Stimulated activated memory B cell treated with anti-CD40 and anti-IgM and Interleukin-4, amounts not matched to agents 10 μg/mL and 1 μg/mL and 100 μg/mL, for 72 hours (primary cell): ENCODE data around the gene BMP7.

Source experiments
- ATAC-seq: fragments of 150-1000 bp; cut with Tn5 transposase; 2 replicates; pipeline ENCODE4 v1.10.0; 2021
- H3K27ac Mint-ChIP-seq: one replicate; pipeline ENCODE4 v1.8.0; 2022; ENCODE audit warnings: mild to moderate bottlenecking, mixed read lengths
- H3K27me3 Mint-ChIP-seq: one replicate; pipeline ENCODE4 v1.8.0; 2022; ENCODE audit warnings: mixed read lengths
- H3K36me3 Mint-ChIP-seq: one replicate; pipeline ENCODE4 v1.8.0; 2022; ENCODE audit warnings: mixed read lengths
- H3K4me1 Mint-ChIP-seq: one replicate; pipeline ENCODE4 v1.8.0; 2022; ENCODE audit warnings: mixed read lengths
- H3K4me3 Mint-ChIP-seq: one replicate; pipeline ENCODE4 v1.8.0; 2022; ENCODE audit warnings: mild to moderate bottlenecking, moderate library complexity, mixed read lengths
- H3K9me3 Mint-ChIP-seq: one replicate; pipeline ENCODE4 v1.8.0; 2022; ENCODE audit warnings: mixed read lengths

BMP7 gene

GRCh38 chr20:57221916-57222630 is 44.4 kb downstream of the BMP7 start:
- Mint-ChIP-seq H3K27ac (no peak overlapping the region), H3K36me3 (no peaks in the 10 kb centered on the region), H3K4me1 (no peaks in the 10 kb centered on the region), H3K4me3 (no peak overlapping the region), H3K9me3 (no peaks in the 10 kb centered on the region), H3K27me3 (peaks cover 26% of the 10 kb centered on the region)
- ATAC-seq = no peak

- no peak for ATAC-seq
- no peaks in the 10 kb centered on the region for H3K9me3 Mint-ChIP-seq
Measured at GRCh38 chr20:57220337-57221145, 45.9 kb downstream of the BMP7 start.

GRCh38 chr20:57219071-57219677 is 47.3 kb downstream of the BMP7 start:
- Mint-ChIP-seq H3K9me3 (no peaks in the 10 kb centered on the region), H3K36me3 (no peaks in the 10 kb centered on the region), H3K4me1 (no peaks in the 10 kb centered on the region), H3K27ac (no peak overlapping the region), H3K27me3 (peaks cover 22% of the 10 kb centered on the region), H3K4me3 (no peak overlapping the region)
- no peak for ATAC-seq

More at GRCh38 chr20:57220337-57221145, 45.9 kb downstream of the BMP7 start:
- no peak overlapping the region for H3K4me3 Mint-ChIP-seq
- H3K27me3 Mint-ChIP-seq = peaks cover 26% of the 10 kb centered on the region
- no peaks in the 10 kb centered on the region for H3K36me3 Mint-ChIP-seq
- no peak overlapping the region for H3K27ac Mint-ChIP-seq
- H3K4me1 Mint-ChIP-seq = no peaks in the 10 kb centered on the region

- Mint-ChIP-seq H3K27me3 (peaks cover 15% of the 10 kb centered on the region), H3K4me3 (no peak overlapping the region), H3K36me3 (no peaks in the 10 kb centered on the region), H3K27ac (no peak overlapping the region), H3K9me3 (no peaks in the 10 kb centered on the region), H3K4me1 (no peaks in the 10 kb centered on the region)
- ATAC-seq = no peak
Measured at GRCh38 chr20:57218489-57218888, 48.0 kb downstream of the BMP7 start.

DNA sequence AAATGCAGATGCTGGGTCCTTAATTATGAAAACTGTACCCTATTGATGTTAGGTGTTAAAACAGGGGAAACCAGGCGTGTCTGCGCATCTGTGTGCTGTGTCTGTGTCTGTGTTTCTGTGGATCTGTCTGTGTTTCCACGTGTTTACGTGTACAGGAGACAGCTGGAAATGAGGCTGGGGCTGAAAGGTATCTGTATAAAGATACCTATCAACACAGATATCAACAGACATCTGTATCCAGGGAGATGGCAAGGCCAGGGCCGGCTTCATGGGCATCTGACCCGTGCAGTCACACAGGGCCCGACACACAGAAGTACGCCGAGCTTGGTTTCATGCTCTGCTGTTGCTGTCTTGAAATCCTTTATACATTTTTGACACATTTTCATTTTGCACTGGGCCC is 48.6 kb downstream of the BMP7 start:
- no peaks in the 10 kb centered on the region for H3K4me1 Mint-ChIP-seq
- no peaks in the 10 kb centered on the region for H3K9me3 Mint-ChIP-seq
- peaks cover 15% of the 10 kb centered on the region for H3K27me3 Mint-ChIP-seq
- no peak overlapping the region for H3K27ac Mint-ChIP-seq
- no peaks in the 10 kb centered on the region for H3K36me3 Mint-ChIP-seq
- no peak overlapping the region for H3K4me3 Mint-ChIP-seq
- no peak for ATAC-seq

DNA sequence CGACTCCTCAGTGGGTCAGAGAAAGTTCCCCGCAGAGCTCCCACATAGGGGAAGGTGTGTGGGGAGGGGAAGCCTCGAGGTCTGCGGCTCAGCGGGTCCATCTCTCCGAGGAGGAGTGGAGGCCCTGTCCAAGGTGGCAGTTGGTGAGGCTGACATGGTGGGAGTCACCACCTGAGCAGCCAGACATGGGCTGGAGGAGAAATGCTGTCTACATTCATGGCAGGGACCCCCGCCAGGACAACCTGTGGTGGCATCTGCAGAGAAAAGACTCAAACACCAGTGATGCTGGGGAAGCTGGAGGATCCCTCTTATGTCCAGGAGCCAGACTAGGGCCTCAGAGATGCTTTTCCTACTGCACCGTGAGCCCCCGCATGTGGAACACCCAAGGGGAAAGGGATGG is 49.8 kb downstream of the BMP7 start:
- Mint-ChIP-seq H3K4me3 (no peak overlapping the region), H3K9me3 (no peaks in the 10 kb centered on the region), H3K36me3 (no peaks in the 10 kb centered on the region), H3K27me3 (peaks cover 17% of the 10 kb centered on the region), H3K4me1 (no peaks in the 10 kb centered on the region), H3K27ac (no peak overlapping the region)
- no peak for ATAC-seq

DNA sequence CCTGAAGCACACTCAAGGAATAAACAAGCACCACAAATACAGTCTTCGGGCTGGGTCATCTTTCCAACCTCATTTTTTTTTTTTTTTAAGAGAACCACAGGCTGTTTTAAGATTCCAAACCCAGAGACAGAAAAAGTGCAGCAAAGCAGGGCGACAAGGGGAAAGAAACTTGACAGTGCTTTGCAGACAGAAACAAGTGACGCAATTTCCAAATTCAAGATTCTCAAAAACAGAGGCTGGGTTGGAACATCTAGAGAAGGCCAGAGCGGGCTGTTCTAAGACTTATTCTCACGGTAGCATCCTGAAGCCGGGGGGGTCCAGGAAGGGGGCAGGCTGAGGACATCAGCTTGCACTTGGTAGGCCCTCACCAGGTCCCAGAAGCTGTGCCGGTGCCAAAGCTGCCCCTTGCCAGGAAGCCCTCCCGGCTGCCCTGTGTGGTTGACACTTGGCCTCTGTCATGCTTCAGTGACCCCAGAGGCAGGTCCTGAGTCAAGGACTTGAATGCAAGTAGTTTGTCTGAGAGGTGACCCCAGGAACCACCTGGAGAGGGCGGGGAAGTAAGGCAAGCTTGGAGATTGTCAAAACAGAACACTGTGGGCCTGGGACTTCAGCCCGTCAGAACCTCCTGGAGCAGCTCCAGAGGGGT is 50.5 kb downstream of the BMP7 start:
- Mint-ChIP-seq H3K36me3 (no peaks in the 10 kb centered on the region), H3K4me1 (no peaks in the 10 kb centered on the region), H3K27me3 (peaks cover 17% of the 10 kb centered on the region), H3K9me3 (no peaks in the 10 kb centered on the region), H3K27ac (no peak overlapping the region), H3K4me3 (no peak overlapping the region)
- ATAC-seq = no peak

DNA sequence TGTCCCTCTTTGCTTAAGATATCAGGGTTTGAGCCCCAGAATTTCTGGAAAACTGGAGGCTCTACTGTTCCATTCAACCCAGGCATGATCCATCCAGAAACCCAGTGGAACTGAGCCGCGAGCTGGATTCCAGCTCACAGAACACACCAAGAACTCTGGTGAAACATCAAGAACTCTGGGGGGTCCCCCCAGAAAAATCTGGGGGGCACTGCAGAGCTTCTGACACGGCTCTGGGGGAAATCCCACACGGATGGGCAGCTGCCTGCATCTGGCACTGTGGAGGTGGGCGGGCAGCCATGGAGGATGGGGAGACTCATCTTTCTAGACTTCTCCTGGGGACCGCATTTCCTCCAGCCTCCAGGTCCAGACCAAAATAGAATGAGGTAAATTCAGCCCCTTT is 51.0 kb downstream of the BMP7 start:
- H3K27me3 Mint-ChIP-seq = peaks cover 16% of the 10 kb centered on the region
- no peak overlapping the region for H3K27ac Mint-ChIP-seq
- H3K4me1 Mint-ChIP-seq = no peaks in the 10 kb centered on the region
- H3K36me3 Mint-ChIP-seq = no peaks in the 10 kb centered on the region
- H3K4me3 Mint-ChIP-seq = no peak overlapping the region
- ATAC-seq = no peak
- H3K9me3 Mint-ChIP-seq = no peaks in the 10 kb centered on the region

DNA sequence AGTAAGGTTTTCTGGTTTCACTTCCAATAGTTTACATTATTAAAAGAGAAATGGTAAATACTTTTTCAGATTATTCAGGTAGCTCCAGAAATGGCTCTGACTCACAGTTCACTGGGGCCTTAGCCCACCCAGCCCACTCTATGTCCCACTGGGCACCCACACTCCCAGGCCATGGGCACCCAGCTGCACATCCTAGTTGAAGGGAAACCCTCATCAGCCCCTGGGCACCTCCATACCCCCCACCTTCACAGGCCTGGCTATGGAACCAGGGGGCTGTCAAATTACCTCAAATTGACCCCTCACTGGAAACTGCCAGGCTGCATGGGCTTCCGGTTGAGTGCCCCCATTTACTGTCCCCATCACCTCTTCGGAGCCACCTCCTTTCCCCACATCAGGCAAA is 51.5 kb downstream of the BMP7 start:
- H3K27ac Mint-ChIP-seq = no peak overlapping the region
- ATAC-seq = no peak
- H3K4me3 Mint-ChIP-seq = no peak overlapping the region
- no peaks in the 10 kb centered on the region for H3K36me3 Mint-ChIP-seq
- peaks cover 16% of the 10 kb centered on the region for H3K27me3 Mint-ChIP-seq
- H3K4me1 Mint-ChIP-seq = no peaks in the 10 kb centered on the region
- H3K9me3 Mint-ChIP-seq = no peaks in the 10 kb centered on the region

DNA sequence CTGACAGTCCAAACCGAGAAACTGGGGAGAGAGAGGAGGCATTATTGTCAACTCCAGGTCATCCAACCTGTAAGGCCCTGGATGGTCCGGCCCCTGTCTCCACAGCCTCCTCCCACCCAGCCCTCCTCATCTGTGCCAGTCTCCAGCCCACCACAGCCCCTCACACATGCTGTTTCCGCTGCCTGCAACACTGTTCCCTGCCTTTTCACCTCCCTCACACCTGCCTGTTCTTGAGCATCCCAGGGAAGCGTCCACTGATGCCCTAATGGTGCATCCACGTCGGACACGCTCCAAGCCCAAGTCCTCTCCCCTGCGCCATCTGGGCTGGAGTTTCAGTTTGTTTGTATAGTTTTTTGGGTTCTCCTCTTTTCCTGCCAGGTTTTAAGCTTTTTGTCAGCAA is 52.0 kb downstream of the BMP7 start:
- Mint-ChIP-seq H3K27ac (no peak overlapping the region), H3K4me3 (no peak overlapping the region), H3K27me3 (peaks cover 16% of the 10 kb centered on the region), H3K9me3 (no peaks in the 10 kb centered on the region), H3K4me1 (no peaks in the 10 kb centered on the region), H3K36me3 (no peaks in the 10 kb centered on the region)
- ATAC-seq = no peak

GRCh38 chr20:57213924-57214323 is 52.5 kb downstream of the BMP7 start:
- Mint-ChIP-seq H3K27me3 (peaks cover 16% of the 10 kb centered on the region), H3K4me3 (no peak overlapping the region), H3K4me1 (no peaks in the 10 kb centered on the region), H3K27ac (no peak overlapping the region), H3K36me3 (no peaks in the 10 kb centered on the region), H3K9me3 (no peaks in the 10 kb centered on the region)
- ATAC-seq = no peak

- Mint-ChIP-seq H3K9me3 (no peaks in the 10 kb centered on the region), H3K36me3 (no peaks in the 10 kb centered on the region), H3K4me1 (no peaks in the 10 kb centered on the region), H3K27me3 (peaks cover 16% of the 10 kb centered on the region), H3K4me3 (no peak overlapping the region), H3K27ac (no peak overlapping the region)
- ATAC-seq = no peak
Measured at GRCh38 chr20:57213291-57213690, 53.1 kb downstream of the BMP7 start.

DNA sequence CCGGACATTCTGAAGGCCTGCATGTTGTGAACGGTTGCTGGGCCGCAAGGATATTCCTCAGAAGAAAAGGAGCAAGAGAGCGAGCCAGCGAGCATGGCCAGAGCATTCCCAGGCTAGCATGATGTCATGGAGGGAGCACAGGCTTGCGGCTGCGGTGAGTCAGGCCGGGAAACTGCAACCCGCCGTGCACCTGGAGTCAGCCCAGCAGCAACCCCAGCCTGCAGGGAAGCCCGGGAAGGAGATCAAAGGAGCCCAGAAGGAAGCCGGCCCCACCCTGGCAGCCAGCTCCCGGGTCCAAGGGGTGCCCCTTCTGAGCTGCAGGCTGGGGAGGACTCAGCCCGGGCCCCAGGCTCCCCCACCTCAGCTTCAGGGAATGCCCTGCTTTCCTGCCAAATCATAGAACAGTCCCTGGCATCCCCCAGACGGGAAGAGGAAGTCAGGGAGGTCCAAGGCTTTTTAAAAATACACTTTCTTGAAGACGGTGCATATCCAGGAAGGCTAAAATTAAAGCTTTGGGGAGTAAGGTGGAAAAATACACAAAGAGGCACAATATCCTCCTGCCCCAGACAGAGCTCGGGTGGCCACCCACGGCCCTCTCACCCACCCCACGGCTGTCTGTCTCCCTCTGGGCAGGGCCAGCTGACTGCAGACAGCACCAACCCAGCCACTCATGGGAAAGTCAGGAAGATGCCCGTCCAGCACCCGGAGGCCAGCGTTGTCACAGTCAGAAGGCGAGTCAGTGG is 53.7 kb downstream of the BMP7 start:
- no peaks in the 10 kb centered on the region for H3K4me1 Mint-ChIP-seq
- no peak overlapping the region for H3K4me3 Mint-ChIP-seq
- H3K27me3 Mint-ChIP-seq = peaks cover 16% of the 10 kb centered on the region
- peak; percentile 44 for ATAC-seq
- H3K27ac Mint-ChIP-seq = no peak overlapping the region
- H3K9me3 Mint-ChIP-seq = no peaks in the 10 kb centered on the region
- H3K36me3 Mint-ChIP-seq = no peaks in the 10 kb centered on the region

DNA sequence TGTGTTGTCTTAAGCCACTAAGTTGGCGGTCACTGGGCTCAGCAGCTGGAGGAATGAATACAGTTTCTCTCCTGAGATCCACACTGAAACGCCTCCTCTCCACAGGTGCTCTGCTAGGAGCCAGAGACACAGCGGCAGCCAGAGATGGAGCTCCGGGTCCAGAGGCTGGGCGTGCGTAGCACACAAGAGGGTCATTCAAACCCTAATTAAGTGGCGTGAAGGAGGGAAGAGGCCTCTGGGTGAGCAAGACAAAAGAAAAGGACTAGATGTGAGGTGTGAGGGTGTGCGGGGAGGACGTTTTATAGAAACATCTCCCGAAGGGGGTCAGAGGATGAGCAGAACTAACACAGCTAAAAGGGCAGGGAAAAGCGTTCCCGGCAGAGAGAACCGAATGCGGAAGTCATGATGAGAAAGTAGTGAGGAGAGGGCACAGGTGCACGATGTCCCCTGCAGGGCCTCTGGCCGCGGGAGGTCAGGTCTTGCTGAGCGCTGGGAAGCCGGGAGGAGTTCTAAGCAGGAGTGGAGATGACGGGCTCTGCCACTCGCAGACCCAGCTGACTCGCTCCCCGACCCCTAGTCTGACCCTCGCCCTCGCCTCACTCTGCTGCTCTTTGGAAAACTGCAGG is 54.4 kb downstream of the BMP7 start:
- H3K36me3 Mint-ChIP-seq = no peaks in the 10 kb centered on the region
- H3K9me3 Mint-ChIP-seq = peaks cover 2% of the 10 kb centered on the region
- H3K27ac Mint-ChIP-seq = no peak overlapping the region
- ATAC-seq = no peak
- H3K4me3 Mint-ChIP-seq = no peak overlapping the region
- H3K27me3 Mint-ChIP-seq = peaks cover 16% of the 10 kb centered on the region
- no peaks in the 10 kb centered on the region for H3K4me1 Mint-ChIP-seq
